DND-41 (cell line): ENCODE data around the gene CLEC18A.

ENCODE experiments used
- ATAC-seq: fragments of 200-7000 bp; cut with Tn5 transposase; 3 replicates; pipeline ENCODE4 v1.9.1; 2021; ENCODE audit warnings: low read depth; ENCODE audit not compliant: insufficient read depth
- DNase-seq: peaks from one replicate; pipeline ENCODE4 v3.0.0-alpha.2; 2020
- H2AFZ ChIP-seq: 2 replicates; pipeline ENCODE4 v1.6.0; 2012; ENCODE audit warnings: low read depth, low read length
- H3K27ac ChIP-seq: 2 replicates; pipeline ENCODE4 v1.5.1; 2012; ENCODE audit warnings: low read length, inconsistent platforms
- H3K27me3 ChIP-seq: fragments of 200-600 bp; sonication (generic); 2 replicates; pipeline ENCODE4 v1.6.0; 2012; ENCODE audit warnings: low read length, mild to moderate bottlenecking, inconsistent platforms; ENCODE audit not compliant: insufficient read depth, poor library complexity
- H3K36me3 ChIP-seq: 2 replicates; pipeline ENCODE4 v1.5.1; 2012; ENCODE audit warnings: low read length, inconsistent platforms; ENCODE audit not compliant: insufficient read depth
- H3K4me1 ChIP-seq: 2 replicates; pipeline ENCODE4 v1.5.1; 2012; ENCODE audit warnings: mild to moderate bottlenecking, low read length; ENCODE audit not compliant: insufficient read depth
- H3K4me2 ChIP-seq: 2 replicates; pipeline ENCODE4 v1.6.0; 2012; ENCODE audit warnings: mild to moderate bottlenecking, moderate library complexity, low read length, inconsistent platforms; ENCODE audit not compliant: insufficient read depth
- H3K4me3 ChIP-seq, 2 experiments: fragments of 200-600 bp in 1 of 2; shearing (Covaris generic) in 1 of 2; 2 replicates each; pipeline ENCODE4 v1.5.1; 2012 to 2016; ENCODE audit warnings: inconsistent platforms in 2 of 2, low read length in 2 of 2, mild to moderate bottlenecking in 2 of 2, low read depth in 1 of 2, moderate library complexity in 1 of 2
- H3K79me2 ChIP-seq: 2 replicates; pipeline ENCODE4 v1.6.0; 2012; ENCODE audit warnings: low read length, inconsistent platforms; ENCODE audit not compliant: insufficient read depth
- H3K9ac ChIP-seq: 2 replicates; pipeline ENCODE4 v1.6.0; 2012; ENCODE audit warnings: low read depth, mild to moderate bottlenecking, inconsistent platforms, low read length, moderate library complexity
- H3K9me3 ChIP-seq: 2 replicates; pipeline ENCODE4 v1.5.1; 2012; ENCODE audit warnings: low read length, moderate library complexity, mild to moderate bottlenecking, inconsistent platforms; ENCODE audit not compliant: insufficient read depth, severe bottlenecking
- H4K20me1 ChIP-seq: 2 replicates; pipeline ENCODE4 v1.6.0; 2012; ENCODE audit warnings: low read length; ENCODE audit not compliant: insufficient read depth
- CTCF ChIP-seq: IDR thresholded peaks from 2 replicates; pipeline ENCODE4 v1.5.1; 2012; ENCODE audit warnings: borderline replicate concordance, low read length, moderate library complexity, mild to moderate bottlenecking; ENCODE audit not compliant: poor library complexity, severe bottlenecking; ENCODE audit errors: extremely low read depth
- EZH2 ChIP-seq: IDR thresholded peaks from 3 replicates; pipeline ENCODE4 v1.6.1; 2012; ENCODE audit warnings: borderline replicate concordance, low read depth, mild to moderate bottlenecking, moderate library complexity, low read length, inconsistent platforms; ENCODE audit not compliant: severe bottlenecking

CLEC18A gene

DNA sequence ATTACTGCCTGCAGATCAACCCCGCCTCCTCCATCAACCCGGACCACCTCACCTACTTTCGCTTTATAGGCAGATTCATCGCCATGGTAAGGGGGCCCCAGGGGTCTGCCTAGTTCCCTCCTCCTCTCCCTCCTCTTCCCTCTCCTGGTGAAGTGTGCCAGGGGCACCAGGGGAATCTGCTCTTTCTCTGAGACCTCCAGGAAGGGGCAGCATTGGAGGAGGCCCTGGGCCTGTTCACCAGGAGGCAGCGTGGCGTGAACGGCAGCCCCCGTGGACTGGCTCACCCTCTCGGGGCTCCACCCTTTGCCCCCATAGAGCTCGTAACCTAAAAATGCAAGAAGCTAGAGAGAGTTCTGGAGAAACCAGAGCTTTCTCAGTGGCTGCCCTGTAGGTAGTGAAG lies 17.1 kb upstream of the CLEC18A start:
- Histone ChIP-seq H4K20me1 (no peaks in the 10 kb centered on the region), H3K4me2 (no peak overlapping the region), H3K79me2 (no peaks in the 10 kb centered on the region), H3K36me3 (peaks cover 29% of the 10 kb centered on the region), H3K27me3 (no peaks in the 10 kb centered on the region), H3K4me1 (no peaks in the 10 kb centered on the region), H3K9ac (no peak overlapping the region), H3K4me3 (no peak overlapping the region), H3K27ac (no peak overlapping the region), H3K9me3 (no peaks in the 10 kb centered on the region), H2AFZ (no peak overlapping the region)
- TF ChIP-seq EZH2 (no peak), CTCF (no peak)
- no peak for DNase-seq
- no peak for ATAC-seq

DNA sequence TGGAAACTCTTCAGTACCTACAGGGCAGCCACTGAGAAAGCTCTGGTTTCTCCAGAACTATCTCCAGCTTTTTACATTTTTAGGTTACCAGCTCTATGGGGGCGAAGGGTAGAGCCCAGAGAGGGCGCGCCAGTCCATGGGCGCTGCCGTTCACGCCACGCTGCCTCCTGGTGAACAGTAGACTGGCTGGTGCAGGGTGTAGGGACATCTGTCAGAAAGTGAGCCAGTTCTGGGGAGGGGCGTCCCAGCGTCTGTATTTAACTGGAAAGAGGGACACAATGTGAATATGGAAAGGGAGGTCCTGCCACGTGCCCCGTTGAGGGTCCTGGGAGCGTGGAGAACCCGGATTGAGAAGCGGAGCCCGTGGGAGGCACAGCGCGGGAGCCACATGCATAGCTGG lies 16.4 kb upstream of the CLEC18A start:
- no peak overlapping the region for H3K27ac ChIP-seq
- H3K9me3 ChIP-seq: no peaks in the 10 kb centered on the region
- no peak overlapping the region for H3K9ac ChIP-seq
- H2AFZ ChIP-seq: no peak overlapping the region
- H4K20me1 ChIP-seq: no peaks in the 10 kb centered on the region
- ATAC-seq (no peak), DNase-seq (no peak)
- TF ChIP-seq EZH2 (no peak), CTCF (no peak)
- H3K4me1 ChIP-seq: no peaks in the 10 kb centered on the region
- peaks cover 36% of the 10 kb centered on the region for H3K36me3 ChIP-seq
- no peaks in the 10 kb centered on the region for H3K27me3 ChIP-seq
- H3K4me2 ChIP-seq: no peak overlapping the region
- H3K4me3 ChIP-seq: no peak overlapping the region
- H3K79me2 ChIP-seq: no peaks in the 10 kb centered on the region

GRCh38 chr16:69935278-69935711 lies 15.8 kb upstream of the CLEC18A start:
- DNase-seq: no peak
- H3K36me3 ChIP-seq: peaks cover 42% of the 10 kb centered on the region
- no peaks in the 10 kb centered on the region for H3K27me3 ChIP-seq
- H3K27ac ChIP-seq: no peak overlapping the region
- no peak for ATAC-seq
- H4K20me1 ChIP-seq: no peaks in the 10 kb centered on the region
- no peak for TF ChIP-seq CTCF
- H3K9me3 ChIP-seq: no peaks in the 10 kb centered on the region
- no peak overlapping the region for H3K9ac ChIP-seq
- H3K4me2 ChIP-seq: no peak overlapping the region
- H3K4me1 ChIP-seq: no peaks in the 10 kb centered on the region
- no peak overlapping the region for H2AFZ ChIP-seq
- no peaks in the 10 kb centered on the region for H3K79me2 ChIP-seq
- no peak overlapping the region for H3K4me3 ChIP-seq

DNA sequence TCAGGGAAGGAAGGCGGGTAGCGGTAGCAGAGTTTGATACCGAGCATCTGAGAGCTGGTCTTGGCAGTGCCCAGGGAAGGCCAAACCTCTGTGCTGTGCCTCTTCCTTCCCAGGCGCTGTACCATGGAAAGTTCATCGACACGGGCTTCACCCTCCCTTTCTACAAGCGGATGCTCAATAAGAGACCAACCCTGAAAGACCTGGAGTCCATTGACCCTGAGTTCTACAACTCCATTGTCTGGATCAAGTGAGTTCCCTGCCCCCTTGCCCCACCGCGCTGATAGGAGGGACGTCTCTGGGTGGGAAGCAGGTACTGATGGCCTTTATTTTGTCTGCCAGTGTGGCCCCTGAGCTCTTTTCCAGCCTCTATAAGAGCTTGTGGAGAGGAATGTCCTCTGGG lies 15.4 kb upstream of the CLEC18A start:
- H3K27ac ChIP-seq: no peak overlapping the region
- H3K27me3 ChIP-seq: no peaks in the 10 kb centered on the region
- no peak overlapping the region for H3K4me2 ChIP-seq
- no peak overlapping the region for H3K9ac ChIP-seq
- TF ChIP-seq EZH2 (no peak), CTCF (no peak)
- no peaks in the 10 kb centered on the region for H4K20me1 ChIP-seq
- H2AFZ ChIP-seq: no peak overlapping the region
- H3K4me1 ChIP-seq: no peaks in the 10 kb centered on the region
- no peaks in the 10 kb centered on the region for H3K79me2 ChIP-seq
- peaks cover 43% of the 10 kb centered on the region for H3K36me3 ChIP-seq
- no peaks in the 10 kb centered on the region for H3K9me3 ChIP-seq
- DNase-seq (no peak), ATAC-seq (no peak)
- no peak overlapping the region for H3K4me3 ChIP-seq
